Naive thymus-derived CD8-positive, alpha-beta T cell (primary cell): ENCODE measurements around the gene HSH2D. TPM values are rescaled to one million over a fixed set of nuclear protein-coding genes. Genes with fewer than 3 reads are reported as not detected.

ENCODE experiments used
- ATAC-seq, 2 donors: fragments of 150-1000 bp; cut with Tn5 transposase in 1 of 2; sonication (Bioruptor Pico), chemical (Tn5 transposase) in 1 of 2; 1 replicate in 1 of 2; 2 replicates in 1 of 2; pipeline ENCODE4 v1.10.0; 2021; ENCODE audit warnings: mild to moderate bottlenecking in 2 of 2, moderate library complexity in 2 of 2
- POLR2A ChIA-PET: fragments of 350-600 bp; sonication (Branson Sonifier 250); formaldehyde crosslinking; loops from one replicate; lab custom pipeline; 2021; ENCODE audit warnings: antibody characterized with exemption; lab: Charles Lee
- DNase-seq, 10 donors: peaks; one replicate each; pipeline versions ENCODE4 v3.0.0 to v3.0.0-alpha.2; 2020 to 2022
- H3K27ac Mint-ChIP-seq, 10 donors: one replicate each; pipeline ENCODE4 v1.8.0; 2020 to 2022; ENCODE audit warnings: mild to moderate bottlenecking in 10 of 10, mixed read lengths in 10 of 10, moderate library complexity in 4 of 10, inconsistent platforms in 1 of 10
- H3K27me3 Mint-ChIP-seq, 5 donors: one replicate each; pipeline ENCODE4 v1.8.0; 2021 to 2022; ENCODE audit warnings: mixed read lengths in 5 of 5
- H3K36me3 Mint-ChIP-seq, 3 donors: one replicate each; pipeline ENCODE4 v1.8.0; 2020 to 2022; ENCODE audit warnings: mixed read lengths in 3 of 3, mild to moderate bottlenecking in 2 of 3, inconsistent platforms in 1 of 3
- H3K4me1 Mint-ChIP-seq, 4 donors: one replicate each; pipeline ENCODE4 v1.8.0; 2021 to 2022; ENCODE audit warnings: mixed read lengths in 4 of 4
- H3K4me3 Mint-ChIP-seq, 10 donors: one replicate each; pipeline ENCODE4 v1.8.0; 2020 to 2022; ENCODE audit warnings: mild to moderate bottlenecking in 10 of 10, mixed read lengths in 10 of 10, moderate library complexity in 6 of 10, inconsistent platforms in 1 of 10
- H3K9me3 Mint-ChIP-seq, 9 donors: one replicate each; pipeline ENCODE4 v1.8.0; 2020 to 2022; ENCODE audit warnings: mixed read lengths in 9 of 9, mild to moderate bottlenecking in 3 of 9, inconsistent platforms in 1 of 9, moderate library complexity in 1 of 9
- polyA plus RNA-seq, 3 donors: library from polyadenylated mRNA; unstranded; fragments of 300-500 nt; fragmentation: Illumina TruSeq; gene quantifications; one replicate each; pipeline ENCODE4 v1.2.3, GENCODE V29; 2021
- total RNA-seq, 8 experiments: library from RNA in 2 of 8; stranded (reverse) in 2 of 8; gene quantifications; one replicate each; pipeline ENCODE4 v1.2.3 and lab custom pipeline; 2021 to 2026

Gene HSH2D
- total and polyA plus RNA-seq, 5 experiments from 2014 or later: 6.5 to 25.2 (median 9.8) TPM

DNA sequence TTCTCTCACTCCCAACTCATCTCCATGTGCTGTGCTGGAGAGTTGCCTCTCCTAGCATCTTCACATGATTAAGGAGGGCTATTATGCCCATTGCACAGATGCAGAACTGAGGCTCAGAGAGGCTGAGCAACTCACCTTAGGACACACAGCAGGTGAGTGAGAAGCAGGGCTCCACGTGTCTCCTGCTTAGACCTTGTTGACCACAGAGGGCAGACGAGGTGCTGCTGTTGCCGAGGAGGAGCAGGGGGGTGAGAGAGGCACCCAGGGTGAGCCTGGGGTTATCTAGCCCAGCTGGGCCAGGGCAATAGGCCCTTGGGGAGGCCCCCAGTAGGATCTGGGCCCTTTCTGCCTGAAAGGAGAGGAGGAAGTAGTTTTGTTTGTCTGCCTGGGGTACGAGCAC is 2.4 kb upstream of the HSH2D start:
- ATAC-seq: no peak
- H3K4me1 Mint-ChIP-seq: peaks cover 17 to 80% (median 34%) of the 10 kb centered on the region in 4 donors

DNA sequence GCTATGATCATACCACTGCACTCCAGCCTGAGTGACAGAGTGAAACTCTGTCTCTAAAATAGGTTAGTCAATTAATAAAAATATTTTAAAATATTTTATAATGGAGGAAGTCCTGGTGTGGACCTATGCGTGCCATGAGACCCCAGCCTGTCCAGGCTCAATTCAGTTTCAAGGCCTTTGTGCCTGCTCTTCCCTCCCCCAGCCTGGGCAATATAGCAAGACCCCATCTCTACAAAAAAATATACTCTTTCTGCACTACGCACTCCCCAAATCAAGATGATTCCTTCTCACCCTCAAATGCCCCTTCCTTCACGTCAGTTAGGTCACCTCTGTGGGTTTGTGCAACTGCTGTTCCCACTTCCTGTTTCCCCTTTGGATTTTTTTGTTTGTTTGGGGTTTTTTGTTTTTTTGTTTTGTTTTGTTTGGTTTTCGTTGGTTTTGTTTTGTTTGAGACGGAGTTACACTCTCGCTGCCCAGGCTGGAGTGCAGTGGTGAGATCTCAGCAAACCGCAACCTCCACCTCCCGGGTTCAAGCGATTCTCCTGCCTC is 1.4 kb upstream of the HSH2D start:
- H3K27me3 Mint-ChIP-seq: no peaks in the 10 kb centered on the region
- H3K27ac Mint-ChIP-seq: peak overlapping the region in 6 of 10 donors; percentile 17 to 96 (median 65)
- peaks cover 17 to 79% (median 36%) of the 10 kb centered on the region in 4 donors for H3K4me1 Mint-ChIP-seq
- H3K4me3 Mint-ChIP-seq: peak overlapping the region in 4 of 10 donors; percentile 32 to 98 (median 46)
- no peak for ATAC-seq
- no peaks in the 10 kb centered on the region for H3K9me3 Mint-ChIP-seq
- POLR2A ChIA-PET: interaction anchor here (1.0 to 2.1 kb wide), 2 partner anchors 12 to 29 kb away, joined by 3 to 6 read pairs; no protein-coding TSS in a partner anchor
- no peak for DNase-seq
- H3K36me3 Mint-ChIP-seq: peaks cover 0 to 4% (median 1%) of the 10 kb centered on the region in 3 donors

More for the DNA sequence above, 2.4 kb upstream of the HSH2D start:
- Mint-ChIP-seq H3K27me3 (no peaks in the 10 kb centered on the region), H3K36me3 (peaks cover 0 to 1% (median under 1%) of the 10 kb centered on the region in 3 donors), H3K27ac (peak overlapping the region in 6 of 10 donors; percentile 21 to 86 (median 70)), H3K9me3 (no peaks in the 10 kb centered on the region), H3K4me3 (peak overlapping the region in 2 of 10 donors; percentile 24 to 50)
- POLR2A ChIA-PET: interaction anchor here (1.0 kb wide), 1 partner anchor 13 kb away, joined by 3 read pairs; no protein-coding TSS in a partner anchor
- peak in 1 of 10 donors; percentile 23 for DNase-seq

DNA sequence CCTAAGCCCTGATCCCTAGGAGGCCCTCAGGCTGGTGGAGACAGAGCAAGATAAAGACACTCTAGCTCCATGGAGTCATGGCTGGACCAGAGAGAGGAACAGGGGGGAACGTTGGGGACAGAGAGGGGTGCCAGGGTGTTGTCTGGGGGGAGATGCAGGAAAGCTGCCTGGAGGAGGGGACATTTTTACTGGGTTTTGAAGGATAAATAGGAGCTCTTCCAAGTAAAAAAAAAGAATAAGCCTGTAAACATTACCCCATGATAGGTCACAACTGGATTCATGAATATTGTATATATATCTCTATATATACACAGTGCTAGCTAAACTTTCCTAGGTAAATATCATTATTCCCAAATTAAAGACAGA is 714 bp downstream of the HSH2D start:
- Mint-ChIP-seq H3K36me3 (peaks cover 0 to 9% (median 4%) of the 10 kb centered on the region in 3 donors), H3K27ac (peak overlapping the region; percentile 93 to 100 (median 98)), H3K9me3 (no peaks in the 10 kb centered on the region), H3K27me3 (no peaks in the 10 kb centered on the region), H3K4me1 (peaks cover 19 to 80% (median 39%) of the 10 kb centered on the region in 4 donors), H3K4me3 (peak overlapping the region; percentile 91 to 100 (median 96))
- DNase-seq (no peak), ATAC-seq (peak in 1 of 2 donors; percentile 4)
- POLR2A ChIA-PET: interaction anchor here (0.8 to 2.1 kb wide), 10 partner anchors 9 to 229 kb away, joined by 3 to 12 read pairs (median 5); partner anchors contain the start of genes KLF2 and RAB8A

DNA sequence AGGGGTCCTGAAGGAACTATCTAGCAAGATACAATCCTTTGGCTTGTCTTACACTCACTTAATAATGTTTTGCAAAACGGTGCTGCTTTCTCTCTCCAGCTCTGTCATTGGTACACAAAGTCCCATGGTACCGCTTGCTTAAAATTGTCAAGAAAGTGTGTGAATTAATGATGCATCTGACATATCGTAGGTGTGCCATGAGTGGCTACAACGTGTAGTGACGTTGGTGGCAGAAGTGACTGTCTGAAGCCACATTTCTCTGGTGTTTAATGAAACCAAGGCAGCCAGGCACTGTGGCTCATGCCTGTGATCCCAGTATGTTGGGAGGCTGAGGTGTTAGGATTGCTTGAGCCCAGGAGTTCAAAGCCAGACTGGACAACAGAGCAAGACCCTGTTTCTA is 2.6 kb downstream of the HSH2D start:
- POLR2A ChIA-PET: interaction anchor here (1.0 kb wide), 1 partner anchor 9 kb away, joined by 3 read pairs; no protein-coding TSS in a partner anchor
- ATAC-seq: no peak
- Mint-ChIP-seq H3K9me3 (no peaks in the 10 kb centered on the region), H3K27ac (peak overlapping the region in 5 of 10 donors; percentile 25 to 93 (median 75)), H3K27me3 (no peaks in the 10 kb centered on the region), H3K36me3 (peaks cover 0 to 28% (median 4%) of the 10 kb centered on the region in 3 donors), H3K4me1 (peaks cover 16 to 72% (median 33%) of the 10 kb centered on the region in 4 donors), H3K4me3 (peak overlapping the region in 6 of 10 donors; percentile 28 to 97 (median 52))
- no peak for DNase-seq

DNA sequence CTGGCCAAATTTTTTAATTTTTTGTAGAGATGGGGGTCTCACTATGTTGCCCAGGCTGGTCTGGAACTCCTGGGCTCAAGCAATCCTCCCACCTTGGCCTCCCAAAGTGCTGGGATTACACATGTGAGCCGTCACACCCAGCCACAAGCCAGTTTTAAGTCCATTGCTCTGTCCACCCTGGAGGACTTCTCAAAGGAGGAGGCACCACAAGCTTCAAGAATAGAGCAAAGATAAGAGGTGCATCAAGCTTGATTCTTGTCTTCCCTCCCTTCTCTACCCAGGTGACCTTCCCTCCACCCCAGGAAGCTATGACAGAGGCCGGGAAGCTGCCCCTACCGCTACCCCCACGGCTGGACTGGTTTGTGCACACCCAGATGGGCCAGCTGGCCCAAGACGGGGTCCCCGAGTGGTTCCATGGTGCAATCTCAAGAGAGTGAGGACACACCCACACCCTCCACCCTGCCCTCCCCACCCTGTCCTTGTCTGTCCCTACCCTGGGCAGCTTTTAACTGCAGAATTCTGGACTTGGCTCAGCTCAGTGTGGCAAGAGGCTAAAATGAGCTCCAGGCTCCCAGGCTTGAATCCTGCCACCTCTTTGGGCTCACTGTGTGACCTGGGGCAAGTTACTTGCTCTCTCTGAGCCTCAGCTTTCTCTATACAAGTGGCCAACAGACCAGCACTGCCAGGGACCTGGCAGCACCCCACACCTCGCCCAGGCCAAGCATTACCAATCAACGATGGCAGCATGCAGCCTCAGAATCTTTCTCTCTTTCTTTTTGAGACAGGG is 5.2 kb downstream of the HSH2D start:
- peak overlapping the region in 6 of 10 donors; percentile 22 to 78 (median 68) for H3K27ac Mint-ChIP-seq
- H3K27me3 Mint-ChIP-seq: no peaks in the 10 kb centered on the region
- ATAC-seq: no peak
- peaks cover 0 to 53% (median 7%) of the 10 kb centered on the region in 3 donors for H3K36me3 Mint-ChIP-seq
- peaks cover 8 to 51% (median 26%) of the 10 kb centered on the region in 4 donors for H3K4me1 Mint-ChIP-seq
- no peak for DNase-seq
- POLR2A ChIA-PET: interaction anchor here (1.2 kb wide), 1 partner anchor 10 kb away, joined by 4 read pairs; no protein-coding TSS in a partner anchor
- H3K9me3 Mint-ChIP-seq: no peaks in the 10 kb centered on the region
- H3K4me3 Mint-ChIP-seq: peak overlapping the region in 1 of 10 donors; percentile 50

DNA sequence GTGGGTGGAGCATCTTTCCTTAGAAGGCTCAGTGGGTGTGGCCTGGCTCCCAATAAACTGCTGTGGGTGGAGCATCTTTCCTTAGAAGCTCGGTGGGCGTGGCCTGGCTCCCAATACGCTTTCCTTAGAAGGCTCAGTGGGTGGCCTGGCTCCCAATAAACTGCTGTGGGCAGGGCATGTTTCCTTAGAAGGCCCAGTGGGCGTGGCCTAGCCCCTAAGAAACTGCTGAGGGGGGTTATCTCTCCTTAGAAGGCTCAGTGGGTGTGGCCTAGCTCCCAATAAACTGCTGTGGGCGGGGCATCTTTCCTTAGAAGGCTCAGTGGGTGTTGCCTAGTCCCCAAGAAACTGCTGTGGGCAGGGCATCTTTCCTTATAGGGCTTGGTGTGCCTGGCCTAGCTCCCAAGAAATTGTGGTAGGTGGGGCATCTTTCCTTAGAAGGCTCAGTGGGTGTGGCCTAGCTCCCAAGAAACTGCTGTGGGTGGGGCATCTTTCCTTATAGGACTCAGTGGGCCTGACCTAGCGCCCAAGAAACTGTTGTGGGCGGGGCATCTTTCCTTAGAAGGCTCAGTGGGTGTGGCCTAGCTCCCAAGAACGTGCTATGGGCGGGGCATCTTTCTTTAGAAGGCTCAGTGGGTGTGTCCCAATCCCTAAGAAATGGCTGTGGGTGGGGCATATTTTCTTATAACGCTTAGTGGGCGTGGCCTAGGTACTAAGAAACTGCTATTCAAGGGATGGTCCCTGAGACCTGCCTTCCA is 10.3 kb downstream of the HSH2D start:
- POLR2A ChIA-PET: interaction anchor here (0.8 to 2.5 kb wide), 2 partner anchors 10 to 12 kb away, joined by 3 to 5 read pairs; partner anchors contain the start of gene HSH2D
- Mint-ChIP-seq H3K4me1 (peaks cover 11 to 28% (median 13%) of the 10 kb centered on the region in 4 donors), H3K27me3 (no peaks in the 10 kb centered on the region), H3K36me3 (peaks cover 0 to 92% (median 27%) of the 10 kb centered on the region in 3 donors), H3K27ac (peak overlapping the region in 1 of 10 donors; percentile 27), H3K4me3 (no peak overlapping the region), H3K9me3 (no peaks in the 10 kb centered on the region)
- ATAC-seq (no peak), DNase-seq (no peak)

DNA sequence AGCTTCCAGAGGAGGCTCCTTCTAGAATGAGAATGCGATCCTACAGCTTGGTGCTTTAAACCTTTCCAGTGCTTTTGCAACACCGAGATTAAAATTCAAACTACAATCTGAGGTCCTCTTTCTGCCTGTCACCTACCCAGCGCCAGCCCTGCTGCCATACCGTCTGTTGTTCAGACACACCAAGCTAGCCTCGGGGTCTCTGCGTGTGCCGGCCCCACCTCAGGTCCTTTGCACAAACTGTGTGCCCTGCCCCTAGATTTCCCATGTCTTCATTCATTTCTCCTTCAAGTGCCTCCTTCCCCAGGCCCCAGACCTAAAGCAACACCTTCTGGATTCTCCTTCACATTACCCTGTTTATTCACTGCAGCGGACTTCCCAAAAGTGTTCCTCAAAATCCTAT is 11.1 kb downstream of the HSH2D start:
- Mint-ChIP-seq H3K4me1 (peaks cover 9 to 20% (median 12%) of the 10 kb centered on the region in 4 donors), H3K36me3 (peaks cover 0 to 84% (median 25%) of the 10 kb centered on the region in 3 donors), H3K27me3 (no peaks in the 10 kb centered on the region), H3K27ac (peak overlapping the region in 5 of 10 donors; percentile 15 to 60 (median 29)), H3K9me3 (no peaks in the 10 kb centered on the region), H3K4me3 (no peak overlapping the region)
- ATAC-seq (no peak), DNase-seq (no peak)
- POLR2A ChIA-PET: interaction anchor here (0.8 to 2.5 kb wide), 2 partner anchors 11 to 13 kb away, joined by 3 to 5 read pairs; partner anchors contain the start of gene HSH2D

DNA sequence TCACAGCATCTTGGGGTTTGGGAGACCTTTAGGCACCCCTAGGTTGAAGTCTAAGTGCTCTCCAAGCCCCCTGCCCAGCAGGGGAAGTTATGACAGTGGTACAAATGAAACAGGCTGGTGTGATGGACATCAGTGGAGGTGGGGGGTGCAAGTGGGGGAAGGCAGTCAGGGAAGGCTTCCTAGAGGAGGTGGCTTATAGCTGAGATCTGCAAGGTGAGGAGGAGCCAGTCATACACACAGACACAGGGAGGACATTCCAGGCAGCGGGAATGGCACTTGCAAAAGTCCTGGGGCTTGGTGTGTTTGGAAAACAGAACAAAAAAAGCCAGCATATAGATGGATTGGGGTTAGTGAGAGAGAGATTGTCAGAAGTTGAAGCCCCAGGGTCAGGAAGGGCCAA is 11.6 kb downstream of the HSH2D start:
- Mint-ChIP-seq H3K4me1 (peaks cover 9 to 17% (median 12%) of the 10 kb centered on the region in 4 donors), H3K4me3 (no peak overlapping the region), H3K27me3 (no peaks in the 10 kb centered on the region), H3K27ac (peak overlapping the region in 6 of 10 donors; percentile 15 to 76 (median 46)), H3K9me3 (no peaks in the 10 kb centered on the region), H3K36me3 (peaks cover 0 to 79% (median 25%) of the 10 kb centered on the region in 3 donors)
- POLR2A ChIA-PET: interaction anchor here (0.7 to 2.5 kb wide), 2 partner anchors 11 to 16 kb away, joined by 3 to 5 read pairs; partner anchors contain the start of gene HSH2D
- DNase-seq (no peak), ATAC-seq (no peak)

DNA sequence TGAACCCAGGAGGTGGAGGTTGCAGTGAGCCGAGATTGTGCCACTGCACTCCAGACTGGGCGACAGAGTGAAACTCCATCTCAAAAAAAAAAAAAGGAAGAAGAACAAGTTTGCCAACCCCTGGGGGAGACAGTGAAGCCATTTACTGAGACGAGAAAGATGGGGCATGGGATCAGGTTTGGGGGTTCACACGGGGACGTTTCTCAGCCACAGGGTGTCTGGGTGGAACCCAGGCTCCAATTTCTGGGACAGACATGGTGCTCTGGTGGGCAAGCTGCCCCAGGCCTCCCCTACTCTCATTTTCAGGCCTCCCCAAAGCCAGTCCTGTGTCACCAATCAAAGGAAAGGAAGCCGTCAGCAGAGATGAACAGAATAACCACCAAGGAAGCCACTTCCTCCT is 13.4 kb downstream of the HSH2D start:
- Mint-ChIP-seq H3K27ac (peak overlapping the region in 5 of 10 donors; percentile 7 to 63 (median 51)), H3K9me3 (no peaks in the 10 kb centered on the region), H3K4me3 (no peak overlapping the region), H3K4me1 (peaks cover 9 to 23% (median 12%) of the 10 kb centered on the region in 4 donors), H3K36me3 (peaks cover 0 to 61% (median 25%) of the 10 kb centered on the region in 3 donors), H3K27me3 (no peaks in the 10 kb centered on the region)
- DNase-seq (no peak), ATAC-seq (no peak)
- POLR2A ChIA-PET: interaction anchor here (0.5 kb wide), 1 partner anchor 1911 kb away, joined by 7 read pairs; no protein-coding TSS in a partner anchor

DNA sequence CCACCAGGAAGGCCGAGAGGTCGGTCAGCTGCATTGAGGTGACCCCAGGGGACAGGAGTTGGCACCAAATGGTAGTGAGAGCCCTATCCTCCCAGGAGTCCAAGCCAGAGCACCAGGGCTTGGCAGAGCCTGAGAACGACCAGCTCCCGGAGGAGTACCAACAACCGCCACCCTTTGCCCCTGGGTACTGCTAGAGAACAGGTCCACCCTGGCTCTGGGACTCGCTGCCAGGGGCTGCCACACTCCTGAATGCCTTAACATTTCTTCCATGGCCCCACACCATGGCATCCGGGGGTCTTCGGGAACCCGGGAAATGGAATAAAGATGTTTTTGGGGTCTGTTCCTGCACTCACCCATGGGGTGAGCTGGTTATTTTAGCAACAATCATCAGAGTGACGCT is 14.1 kb downstream of the HSH2D start:
- Mint-ChIP-seq H3K27me3 (no peaks in the 10 kb centered on the region), H3K36me3 (peaks cover 0 to 54% (median 23%) of the 10 kb centered on the region in 3 donors), H3K27ac (peak overlapping the region in 1 of 10 donors; percentile 51), H3K9me3 (no peaks in the 10 kb centered on the region), H3K4me3 (no peak overlapping the region), H3K4me1 (peaks cover 9 to 23% (median 12%) of the 10 kb centered on the region in 4 donors)
- ATAC-seq (no peak), DNase-seq (no peak)
- POLR2A ChIA-PET: interaction anchor here (0.5 kb wide), 2 partner anchors 61 to 1912 kb away, joined by 3 to 7 read pairs; no protein-coding TSS in a partner anchor

DNA sequence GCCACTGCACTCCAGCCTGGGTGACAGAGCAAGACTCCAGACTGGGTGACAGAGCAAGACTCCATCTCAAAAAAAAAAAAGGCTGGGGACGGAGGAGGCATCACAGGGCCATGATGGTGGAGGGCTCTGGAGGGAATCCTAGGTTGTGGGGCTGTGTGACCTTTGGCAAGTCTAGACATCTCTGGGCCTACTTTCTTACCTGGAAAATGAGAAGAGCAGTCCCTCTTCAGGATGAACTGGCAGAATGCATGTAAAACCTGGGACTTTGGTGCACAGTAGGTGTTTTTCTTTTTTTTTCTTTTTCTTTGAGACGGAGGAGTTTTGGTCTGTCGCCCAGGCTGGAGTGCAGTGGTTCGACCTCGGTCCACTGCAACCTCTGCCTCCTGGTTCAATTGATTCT is 16.2 kb downstream of the HSH2D start:
- ATAC-seq (no peak), DNase-seq (no peak)
- no peak overlapping the region for H3K4me3 Mint-ChIP-seq
- H3K27me3 Mint-ChIP-seq: no peaks in the 10 kb centered on the region
- H3K9me3 Mint-ChIP-seq: no peaks in the 10 kb centered on the region
- peaks cover 7 to 23% (median 12%) of the 10 kb centered on the region in 4 donors for H3K4me1 Mint-ChIP-seq
- POLR2A ChIA-PET: interaction anchor here (0.6 kb wide), 1 partner anchor 21 kb away, joined by 3 read pairs; no protein-coding TSS in a partner anchor
- H3K27ac Mint-ChIP-seq: no peak overlapping the region
- peaks cover 0 to 33% (median 17%) of the 10 kb centered on the region in 3 donors for H3K36me3 Mint-ChIP-seq
